H9 (cell line): ENCODE data around the gene CCNF. TPM values are rescaled to one million over a fixed set of nuclear protein-coding genes. Genes with fewer than 3 reads are reported as not detected.
A peak's percentile ranks its signal among the peaks of the same experiment; 100 is the strongest.

ENCODE experiments used
- DNase-seq: peaks from one replicate; pipeline ENCODE4 v3.0.0-alpha.2; 2017
- H2AFZ ChIP-seq: one replicate; pipeline ENCODE4 v1.6.1; 2013; ENCODE audit warnings: mild to moderate bottlenecking, low read length, control low read depth, moderate library complexity
- H2AK5ac ChIP-seq: 2 replicates; pipeline ENCODE4 v1.6.1; 2013; ENCODE audit warnings: low read length, control low read depth, mixed read lengths; ENCODE audit not compliant: insufficient read length
- H2BK120ac ChIP-seq: one replicate; pipeline ENCODE4 v1.6.1; 2013; ENCODE audit warnings: low read depth, mild to moderate bottlenecking, low read length, control low read depth, inconsistent platforms; ENCODE audit not compliant: poor library complexity, severe bottlenecking
- H2BK12ac ChIP-seq: 2 replicates; pipeline ENCODE4 v1.6.1; 2013; ENCODE audit warnings: low read length, control low read depth, mixed read lengths, low read depth; ENCODE audit not compliant: insufficient read length
- H2BK15ac ChIP-seq: 2 replicates; pipeline ENCODE4 v1.6.1; 2013; ENCODE audit warnings: low read depth, low read length, control low read depth
- H2BK20ac ChIP-seq: one replicate; pipeline ENCODE4 v1.6.1; 2013; ENCODE audit warnings: low read depth, mild to moderate bottlenecking, low read length, control low read depth, inconsistent platforms; ENCODE audit not compliant: poor library complexity, severe bottlenecking
- H2BK5ac ChIP-seq: 2 replicates; pipeline ENCODE4 v1.6.1; 2013; ENCODE audit warnings: low read length, control low read depth, mixed read lengths; ENCODE audit not compliant: insufficient read length
- H3K14ac ChIP-seq: 2 replicates; pipeline ENCODE4 v1.6.1; 2013; ENCODE audit warnings: low read length, control low read depth; ENCODE audit not compliant: insufficient read depth
- H3K18ac ChIP-seq: 2 replicates; pipeline ENCODE4 v1.6.1; 2013; ENCODE audit warnings: low read depth, mild to moderate bottlenecking, mixed read lengths, low read length, control low read depth; ENCODE audit not compliant: insufficient read length
- H3K23ac ChIP-seq: 2 replicates; pipeline ENCODE4 v1.6.1; 2013; ENCODE audit warnings: low read length, control low read depth, mixed read lengths, low read depth; ENCODE audit not compliant: insufficient read length
- H3K23me2 ChIP-seq: 2 replicates; pipeline ENCODE4 v1.6.1; 2013; ENCODE audit warnings: low read depth, mild to moderate bottlenecking, mixed read lengths, low read length, control low read depth; ENCODE audit not compliant: insufficient read length, poor library complexity, severe bottlenecking
- H3K27ac ChIP-seq: 2 replicates; pipeline ENCODE4 v1.5.1; 2013; ENCODE audit warnings: low read length, control low read depth, mixed read lengths, low read depth; ENCODE audit not compliant: insufficient read length
- H3K27me3 ChIP-seq: 2 replicates; pipeline ENCODE4 v1.6.1; 2013; ENCODE audit warnings: low read length, control low read depth, inconsistent platforms; ENCODE audit not compliant: insufficient read depth
- H3K4ac ChIP-seq: 2 replicates; pipeline ENCODE4 v1.6.1; 2013; ENCODE audit warnings: low read depth, mild to moderate bottlenecking, control low read depth, inconsistent platforms, low read length, moderate library complexity
- H3K4me1 ChIP-seq: 2 replicates; pipeline ENCODE4 v1.6.1; 2013; ENCODE audit warnings: low read length, control low read depth, inconsistent platforms; ENCODE audit not compliant: insufficient read depth
- H3K4me2 ChIP-seq: 2 replicates; pipeline ENCODE4 v1.6.1; 2013; ENCODE audit warnings: low read length, control low read depth, mixed read lengths; ENCODE audit not compliant: insufficient read length, insufficient read depth
- H3K56ac ChIP-seq: 2 replicates; pipeline ENCODE4 v1.6.1; 2013; ENCODE audit warnings: low read depth, mild to moderate bottlenecking, mixed read lengths, low read length, control low read depth; ENCODE audit not compliant: insufficient read length
- H3K79me1 ChIP-seq: 2 replicates; pipeline ENCODE4 v1.6.1; 2013; ENCODE audit warnings: low read depth, mild to moderate bottlenecking, moderate library complexity, low read length, control low read depth, inconsistent platforms; ENCODE audit not compliant: insufficient read depth, poor library complexity, severe bottlenecking
- H3K79me2 ChIP-seq: 2 replicates; pipeline ENCODE4 v1.6.1; 2013; ENCODE audit warnings: low read length, control low read depth, inconsistent platforms; ENCODE audit not compliant: insufficient read depth
- H3K9ac ChIP-seq: 2 replicates; pipeline ENCODE4 v1.6.1; 2013; ENCODE audit warnings: low read length, control low read depth, mixed read lengths; ENCODE audit not compliant: insufficient read length; ENCODE audit errors: extremely low read depth
- H3K9me3 ChIP-seq: one replicate; pipeline ENCODE4 v1.6.1; 2013; ENCODE audit warnings: low read depth, low read length, inconsistent platforms; ENCODE audit not compliant: control insufficient read depth
- H3T11ph ChIP-seq: one replicate; pipeline ENCODE4 v1.6.1; 2013; ENCODE audit warnings: mild to moderate bottlenecking, low read length, control low read depth, inconsistent platforms
- H4K20me1 ChIP-seq: one replicate; pipeline ENCODE4 v1.6.1; 2013; ENCODE audit not compliant: control insufficient read depth, insufficient read length, insufficient read depth
- H4K5ac ChIP-seq: 2 replicates; pipeline ENCODE4 v1.6.1; 2013; ENCODE audit warnings: low read depth, mild to moderate bottlenecking, mixed read lengths, low read length, control low read depth; ENCODE audit not compliant: insufficient read length
- H4K8ac ChIP-seq: replicated peaks from 2 replicates; pipeline ENCODE4 v1.6.1; 2013; ENCODE audit warnings: low read length, control low read depth, mixed read lengths, low read depth; ENCODE audit not compliant: insufficient read length
- H4K91ac ChIP-seq: 2 replicates; pipeline ENCODE4 v1.6.1; 2013; ENCODE audit warnings: low read depth, mild to moderate bottlenecking, moderate library complexity, mixed read lengths, low read length, control low read depth; ENCODE audit not compliant: insufficient read length
- H3K27ac Mint-ChIP-seq, 3 experiments: 2 replicates in 2 of 3; 3 replicates in 1 of 3; pipeline ENCODE4 v1.8.0; 2020 to 2021; ENCODE audit warnings: mixed read lengths in 3 of 3, mild to moderate bottlenecking in 1 of 3, moderate library complexity in 1 of 3
- H3K27me3 Mint-ChIP-seq: 2 replicates; pipeline ENCODE4 v1.8.0; 2021; ENCODE audit warnings: low read depth, mild to moderate bottlenecking, moderate library complexity, mixed read lengths
- H3K36me3 Mint-ChIP-seq, 3 experiments: 2 replicates in 2 of 3; 3 replicates in 1 of 3; pipeline ENCODE4 v1.8.0; 2020 to 2021; ENCODE audit warnings: low read depth in 3 of 3, mixed read lengths in 3 of 3; ENCODE audit not compliant: insufficient read depth in 1 of 3
- H3K4me1 Mint-ChIP-seq, 2 experiments: 2 replicates each; pipeline ENCODE4 v1.8.0; 2020; ENCODE audit warnings: mixed read lengths in 2 of 2
- H3K4me3 Mint-ChIP-seq, 2 experiments: 2 replicates in 1 of 2; 3 replicates in 1 of 2; pipeline ENCODE4 v1.8.0; 2020 to 2021; ENCODE audit warnings: mild to moderate bottlenecking in 2 of 2, mixed read lengths in 2 of 2, moderate library complexity in 1 of 2
- H3K9me3 Mint-ChIP-seq, 2 experiments: 2 replicates in 1 of 2; 3 replicates in 1 of 2; pipeline ENCODE4 v1.8.0; 2020; ENCODE audit warnings: mild to moderate bottlenecking in 2 of 2, mixed read lengths in 2 of 2, moderate library complexity in 1 of 2
- WGBS: extraction: QIAGEN DNeasy Blood & Tissue Kit; methylation state at CpG from one replicate; pipeline ENCODE4 v1.1.7; 2013; ENCODE audit warnings: missing lambda C conversion rate, low lambda C conversion rate, mixed read lengths; ENCODE audit not compliant: insufficient read length; ENCODE audit errors: extremely low coverage; 5-methylcytosine and 5-hydroxymethylcytosine counted together
- total RNA-seq: library from RNA; stranded (reverse); gene quantifications from 2 replicates; pipeline ENCODE4 v1.2.1, GENCODE V29; 2021
- TF ChIP-seq, protein P1 (sequence below): fragments of 200-600 bp; sonication (generic); conservative IDR thresholded peaks from 3 replicates; pipeline ENCODE4 v1.8.0; 2021; ENCODE audit warnings: antibody characterized with exemption, mild to moderate bottlenecking

The CCNF gene
- total RNA-seq, 1 experiment from 2014 or later, result 61.6 TPM

DNA sequence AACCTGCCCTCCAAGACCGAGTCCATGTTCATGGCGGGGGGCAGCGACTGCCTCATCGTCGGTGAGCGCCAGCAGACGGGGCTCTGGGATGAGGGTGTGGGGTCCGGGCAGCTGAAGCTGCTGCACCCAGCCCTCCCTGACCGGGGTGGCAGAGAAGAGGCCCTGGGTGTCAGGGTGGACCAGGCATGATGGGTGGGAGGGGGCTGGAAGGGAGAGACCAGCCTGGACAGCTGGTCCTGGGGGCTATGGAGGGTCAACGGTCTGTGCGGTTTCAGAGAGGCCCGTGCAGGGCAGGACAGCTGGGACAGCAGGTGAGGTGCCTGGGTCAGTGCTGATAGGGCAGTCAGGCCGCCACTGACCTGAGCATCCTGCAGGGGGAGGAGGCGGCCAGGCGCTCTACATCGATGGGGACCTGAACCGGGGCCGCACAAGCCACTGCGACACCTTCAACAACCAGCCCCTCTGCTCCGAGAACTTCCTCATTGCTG is 71.2 kb downstream of the CCNF start:
- no CpG with 5 or more reads among the region's 20 CpGs for WGBS
- H4K5ac ChIP-seq, result no peak overlapping the region
- peaks cover 3 to 5% of the 10 kb centered on the region in 2 experiments for H3K4me1 Mint-ChIP-seq

More for the DNA sequence above, 71.2 kb downstream of the CCNF start:
- Histone ChIP-seq H3K4me1 (no peaks in the 10 kb centered on the region), H3K79me2 (no peaks in the 10 kb centered on the region), H2BK15ac (no peak overlapping the region), H3K27ac (no peak overlapping the region), H2AFZ (no peak overlapping the region), H3K23ac (no peak overlapping the region), H3K9me3 (no peaks in the 10 kb centered on the region), H3K4me2 (no peak overlapping the region), H4K91ac (no peak overlapping the region), H3K27me3 (no peaks in the 10 kb centered on the region), H4K20me1 (no peaks in the 10 kb centered on the region), H2BK5ac (no peak overlapping the region), H3K4ac (no peak overlapping the region), H3T11ph (no peak overlapping the region), H2AK5ac (no peak overlapping the region), H3K56ac (no peak overlapping the region), H2BK20ac (no peak overlapping the region), H2BK12ac (no peak overlapping the region), H3K18ac (no peak overlapping the region), H3K9ac (no peak overlapping the region), H3K14ac (no peak overlapping the region), H4K8ac (no peak overlapping the region), H3K79me1 (no peaks in the 10 kb centered on the region), H2BK120ac (no peak overlapping the region), H3K23me2 (peaks cover 3% of the 10 kb centered on the region)
- Mint-ChIP-seq H3K4me3 (no peak overlapping the region), H3K27me3 (no peaks in the 10 kb centered on the region), H3K27ac (peak overlapping the region in 1 of 3 experiments; percentile 44; a peak in 1 of 7 replicates), H3K9me3 (no peaks in the 10 kb centered on the region), H3K36me3 (peaks cover 0 to 18% (median 4%) of the 10 kb centered on the region in 3 experiments; a peak in 4 of 7 replicates)
- DNase-seq, result peak; percentile 67
- TF ChIP-seq, protein P1, sequence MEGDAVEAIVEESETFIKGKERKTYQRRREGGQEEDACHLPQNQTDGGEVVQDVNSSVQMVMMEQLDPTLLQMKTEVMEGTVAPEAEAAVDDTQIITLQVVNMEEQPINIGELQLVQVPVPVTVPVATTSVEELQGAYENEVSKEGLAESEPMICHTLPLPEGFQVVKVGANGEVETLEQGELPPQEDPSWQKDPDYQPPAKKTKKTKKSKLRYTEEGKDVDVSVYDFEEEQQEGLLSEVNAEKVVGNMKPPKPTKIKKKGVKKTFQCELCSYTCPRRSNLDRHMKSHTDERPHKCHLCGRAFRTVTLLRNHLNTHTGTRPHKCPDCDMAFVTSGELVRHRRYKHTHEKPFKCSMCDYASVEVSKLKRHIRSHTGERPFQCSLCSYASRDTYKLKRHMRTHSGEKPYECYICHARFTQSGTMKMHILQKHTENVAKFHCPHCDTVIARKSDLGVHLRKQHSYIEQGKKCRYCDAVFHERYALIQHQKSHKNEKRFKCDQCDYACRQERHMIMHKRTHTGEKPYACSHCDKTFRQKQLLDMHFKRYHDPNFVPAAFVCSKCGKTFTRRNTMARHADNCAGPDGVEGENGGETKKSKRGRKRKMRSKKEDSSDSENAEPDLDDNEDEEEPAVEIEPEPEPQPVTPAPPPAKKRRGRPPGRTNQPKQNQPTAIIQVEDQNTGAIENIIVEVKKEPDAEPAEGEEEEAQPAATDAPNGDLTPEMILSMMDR, result no peak
